NCI-H1417 treated with DMSO at 0.1 percent for 48 hours (cell line): ENCODE data around the gene NPTX1.

Source experiments
- DNase-seq: peaks from one replicate; lab custom pipeline; 2025; lab: John Stamatoyannopoulos, UW

The NPTX1 gene

GRCh38 chr17:80443916-80444643, 32.3 kb downstream of the NPTX1 start:
- DNase-seq, result no peak

GRCh38 chr17:80443498-80443897, 32.9 kb downstream of the NPTX1 start:
- DNase-seq, result no peak

GRCh38 chr17:80442764-80443163, 33.6 kb downstream of the NPTX1 start:
- DNase-seq, result no peak

GRCh38 chr17:80442323-80442659, 34.1 kb downstream of the NPTX1 start:
- DNase-seq, result no peak

- DNase-seq, result no peak
These were observed 34.6 kb downstream of the NPTX1 start for GRCh38 chr17:80441598-80442322.

- peak; percentile 14 for DNase-seq
These were observed 35.3 kb downstream of the NPTX1 start for GRCh38 chr17:80441133-80441578.

GRCh38 chr17:80439499-80439898, 36.9 kb downstream of the NPTX1 start:
- DNase-seq, result no peak

GRCh38 chr17:80438806-80439205, 37.6 kb downstream of the NPTX1 start:
- no peak for DNase-seq

- no peak for DNase-seq
These were observed 38.9 kb downstream of the NPTX1 start for GRCh38 chr17:80437532-80437931.

- no peak for DNase-seq
These were observed 42.3 kb downstream of the NPTX1 start for GRCh38 chr17:80433916-80434666.

GRCh38 chr17:80432961-80433550, 43.4 kb downstream of the NPTX1 start:
- DNase-seq, result no peak

GRCh38 chr17:80432350-80432955, 44.0 kb downstream of the NPTX1 start:
- no peak for DNase-seq

GRCh38 chr17:80431246-80432195, 44.9 kb downstream of the NPTX1 start:
- no peak for DNase-seq

GRCh38 chr17:80430446-80431245, 45.8 kb downstream of the NPTX1 start:
- DNase-seq, result no peak

GRCh38 chr17:80429356-80430275, 46.8 kb downstream of the NPTX1 start:
- no peak for DNase-seq

- DNase-seq, result no peak
These were observed 47.6 kb downstream of the NPTX1 start for GRCh38 chr17:80428796-80429195.

GRCh38 chr17:80428363-80428762, 48.0 kb downstream of the NPTX1 start:
- no peak for DNase-seq

GRCh38 chr17:80427366-80428282, 48.8 kb downstream of the NPTX1 start:
- DNase-seq, result no peak
